Measurements from ENCODE around the gene CARD18.
"Not testable (repeated sequence)": the region's sequence is repeated elsewhere in the genome, so short reads cannot be mapped to it uniquely, and the experiment has no call there.

The CARD18 gene

GRCh38 chr11:105132716-105133511, 6.7 kb downstream of the CARD18 start:
- peak; percentile 24 for DNase-seq (ENCODE audit: low read depth)

DNA sequence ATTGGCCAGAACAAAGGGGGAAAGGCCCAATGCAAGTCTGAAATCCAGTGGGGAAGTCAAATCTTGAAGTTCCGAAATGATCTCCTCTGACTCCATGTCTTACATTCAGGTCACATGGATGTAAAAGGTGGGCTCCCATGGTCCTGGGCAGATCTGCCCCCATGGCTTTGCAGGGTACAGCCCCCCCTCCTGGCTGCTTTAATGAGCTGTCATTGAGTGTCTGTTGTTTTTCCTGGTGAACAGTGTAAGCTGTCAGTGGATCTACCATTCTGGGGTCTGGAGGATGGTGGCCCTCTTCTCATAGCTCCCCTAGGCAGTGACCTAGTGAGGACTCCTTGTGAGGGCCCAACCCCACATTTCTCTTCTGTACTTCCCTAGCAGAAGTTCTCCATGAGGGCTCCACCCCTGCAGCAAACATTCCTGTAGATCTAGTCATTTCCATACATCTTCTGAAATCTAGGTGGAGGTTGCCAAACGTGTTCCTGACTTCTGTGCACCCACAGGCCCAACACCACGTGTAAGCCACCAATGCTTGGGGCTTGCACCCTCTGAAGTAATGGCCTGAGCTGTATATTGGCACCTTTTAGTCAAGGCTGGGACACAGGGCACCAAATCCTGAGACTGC, 9.3 kb downstream of the CARD18 start:
- no peak for DNase-seq (ENCODE audit: low read depth)

- no peak for DNase-seq (ENCODE audit: low read depth)
These were observed 14.8 kb downstream of the CARD18 start for GRCh38 chr11:105124756-105125155.

- DNase-seq (ENCODE audit: low read depth): no peak
These were observed 28.2 kb downstream of the CARD18 start for GRCh38 chr11:105111145-105111944.

GRCh38 chr11:105110688-105111030, 28.9 kb downstream of the CARD18 start:
- DNase-seq (ENCODE audit: low read depth): no peak

DNA sequence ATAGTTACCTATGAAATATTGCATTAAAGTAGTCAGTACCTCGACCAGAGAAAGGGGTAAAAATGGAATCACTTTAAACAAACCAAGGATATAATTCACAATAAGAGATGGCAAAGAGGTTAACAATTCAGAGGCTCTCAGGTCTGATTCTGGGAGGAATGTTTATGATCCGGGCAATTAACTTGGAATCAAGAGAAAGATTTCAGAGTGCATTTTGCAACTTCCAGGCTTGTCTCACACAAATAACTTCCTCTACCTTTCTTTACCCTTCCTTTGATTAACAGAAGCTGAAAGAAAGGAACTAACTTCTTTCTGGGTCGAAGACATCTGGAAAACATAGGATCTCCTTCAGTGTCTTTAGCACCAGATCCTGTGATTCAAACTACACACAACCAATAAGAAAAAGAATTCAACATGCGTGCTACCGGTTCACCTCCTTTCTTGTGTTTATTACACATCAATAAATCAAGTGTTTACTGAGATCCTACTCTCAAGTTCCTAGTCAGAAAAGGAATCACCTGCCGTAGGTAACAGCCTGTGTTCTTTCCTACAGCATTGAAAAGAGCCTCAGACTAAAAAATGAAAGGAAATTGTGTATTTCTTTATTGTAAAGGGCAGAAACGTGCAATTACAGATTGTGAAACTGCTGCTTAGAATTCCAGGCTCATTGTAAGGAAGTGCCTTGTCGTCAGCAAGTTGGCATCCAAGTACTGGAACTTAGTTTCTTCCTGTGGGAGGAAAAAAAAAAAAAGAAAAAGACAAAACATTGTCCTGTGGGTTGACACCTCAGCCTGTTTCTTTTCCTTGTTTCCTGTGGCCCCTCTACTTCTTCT, 29.5 kb downstream of the CARD18 start:
- peak; percentile 22 for DNase-seq (ENCODE audit: low read depth)

DNA sequence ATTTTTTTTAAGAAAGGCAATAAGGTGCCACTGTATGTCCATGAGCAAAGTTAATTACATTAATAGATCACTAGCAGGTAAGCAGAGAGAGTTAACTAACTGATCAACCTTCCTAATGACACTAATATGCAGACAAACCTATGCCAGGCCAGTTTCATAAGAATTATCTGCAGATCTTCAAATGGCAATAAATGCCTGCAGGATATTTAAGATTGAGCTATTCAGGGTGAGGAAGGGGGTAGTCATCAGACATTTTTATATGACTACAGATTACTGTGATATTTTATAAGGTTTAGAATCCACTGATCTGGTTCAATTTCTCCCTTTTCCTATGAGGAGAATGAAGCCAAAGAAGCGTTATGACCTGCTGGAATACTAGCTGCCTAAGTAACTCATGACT, 30.2 kb downstream of the CARD18 start:
- DNase-seq (ENCODE audit: low read depth): no peak

GRCh38 chr11:105108247-105108646, 31.3 kb downstream of the CARD18 start:
- no peak for DNase-seq (ENCODE audit: low read depth)

DNA sequence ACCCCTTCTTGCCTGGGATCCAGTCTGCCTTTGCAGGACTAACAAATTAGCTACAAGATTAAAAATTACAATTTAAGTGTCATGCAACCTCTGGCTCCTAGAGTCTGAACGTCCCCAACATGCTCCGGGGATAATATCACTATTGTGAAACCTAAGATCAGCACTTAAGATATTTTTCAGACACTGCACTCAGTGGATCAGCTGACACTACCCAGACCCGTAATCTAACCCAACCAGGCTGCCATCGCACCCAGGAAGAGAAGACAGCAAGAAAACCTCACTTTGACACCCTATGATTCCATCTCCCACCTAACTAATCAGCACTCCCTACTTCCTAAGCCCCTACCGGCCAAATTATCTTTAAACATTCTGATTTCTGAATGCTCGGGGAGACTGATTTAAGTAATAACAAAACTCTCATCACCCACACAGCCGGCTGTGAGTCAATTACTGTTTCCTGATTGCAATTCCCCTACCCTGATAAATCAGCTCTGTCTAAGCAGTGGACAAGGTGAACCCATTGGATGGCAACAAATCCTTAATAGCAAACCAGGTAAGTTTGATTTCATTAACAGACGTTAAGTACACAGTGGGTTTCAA, 32.2 kb downstream of the CARD18 start:
- not testable (repeated sequence) for DNase-seq (ENCODE audit: low read depth)

DNA sequence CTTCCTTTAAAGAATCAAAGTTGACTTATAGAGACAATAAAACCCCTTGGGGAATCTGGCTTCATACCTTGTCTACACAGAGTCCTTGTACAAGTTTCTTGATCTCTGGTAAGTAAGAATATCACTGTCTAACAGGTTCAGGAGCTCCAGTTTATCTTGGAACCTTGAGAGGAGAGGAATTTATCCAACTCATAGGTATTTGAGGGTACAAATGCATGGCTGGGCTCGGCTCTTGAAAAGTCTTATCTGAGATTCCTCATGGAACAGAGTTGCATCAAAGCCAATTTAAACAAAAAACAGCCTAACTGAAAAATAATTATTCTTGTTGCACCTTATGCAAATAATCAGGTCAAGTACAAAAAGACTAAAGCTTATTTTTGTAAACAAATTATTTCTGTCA, 33.4 kb downstream of the CARD18 start:
- no peak for DNase-seq (ENCODE audit: low read depth)

GRCh38 chr11:105104292-105104691, 35.3 kb downstream of the CARD18 start:
- no peak for DNase-seq (ENCODE audit: low read depth)

DNA sequence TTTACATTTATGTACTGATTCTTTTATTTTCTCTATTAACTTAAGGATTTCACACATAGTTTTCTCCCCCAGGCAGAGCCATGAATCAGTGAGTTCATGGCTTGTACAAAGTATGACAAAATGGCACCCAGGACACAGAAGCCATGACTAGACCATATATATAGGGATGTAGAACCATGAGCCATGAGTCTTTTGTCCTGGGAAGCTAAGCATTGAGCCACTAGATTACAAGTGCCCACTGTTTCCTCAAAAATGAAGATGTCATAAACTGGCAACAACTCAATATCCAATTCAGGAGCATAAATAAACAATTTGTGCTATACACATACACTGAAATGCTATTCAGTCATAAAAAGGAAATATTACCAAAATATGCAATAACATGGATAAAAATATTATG, 36.2 kb downstream of the CARD18 start:
- no peak for DNase-seq (ENCODE audit: low read depth)

DNA sequence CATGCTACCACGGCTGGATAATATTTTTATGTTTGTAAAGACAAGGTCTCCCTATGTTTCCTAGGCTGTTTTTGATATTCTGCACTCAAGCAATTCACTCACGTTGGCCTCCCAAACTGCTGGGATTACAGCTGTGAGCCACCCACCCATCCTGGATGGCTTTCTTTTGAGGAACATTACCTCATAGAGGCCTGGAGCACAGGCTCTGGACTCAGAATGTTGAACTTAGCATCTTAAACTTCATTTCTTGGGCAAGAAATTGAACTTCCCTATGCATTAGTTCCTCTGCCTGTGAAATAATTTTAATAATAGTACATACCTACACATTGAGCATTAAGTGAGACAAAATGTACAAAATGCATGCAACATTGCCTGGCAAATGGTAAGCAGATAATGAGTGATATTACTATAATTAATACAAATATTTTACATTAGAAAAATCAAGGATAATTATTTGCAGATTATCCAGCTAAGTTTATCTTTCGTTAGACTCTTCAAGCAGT, 37.4 kb downstream of the CARD18 start:
- DNase-seq (ENCODE audit: low read depth): not testable (repeated sequence)

GRCh38 chr11:105100981-105101630, 38.5 kb downstream of the CARD18 start:
- DNase-seq (ENCODE audit: low read depth): no peak

DNA sequence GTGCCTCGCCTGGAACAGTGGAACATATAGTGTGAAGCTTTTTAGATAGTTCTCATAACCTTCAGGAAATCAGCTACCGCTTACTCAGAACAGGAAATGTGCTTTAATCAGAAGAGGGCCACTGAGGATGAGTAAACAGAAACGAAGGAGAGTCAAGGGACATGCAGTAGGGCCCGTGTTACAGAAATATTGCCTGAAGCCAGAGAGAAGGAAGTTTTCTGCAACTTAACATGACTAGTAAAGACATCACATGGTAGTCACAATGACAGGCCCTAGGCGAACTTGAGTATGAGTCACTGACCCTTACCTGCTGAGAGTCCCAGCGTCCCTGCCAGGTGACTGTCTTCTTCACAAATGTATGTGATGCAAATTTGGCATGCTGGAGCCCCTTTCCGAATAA, 39.4 kb downstream of the CARD18 start:
- no peak for DNase-seq (ENCODE audit: low read depth)

DNA sequence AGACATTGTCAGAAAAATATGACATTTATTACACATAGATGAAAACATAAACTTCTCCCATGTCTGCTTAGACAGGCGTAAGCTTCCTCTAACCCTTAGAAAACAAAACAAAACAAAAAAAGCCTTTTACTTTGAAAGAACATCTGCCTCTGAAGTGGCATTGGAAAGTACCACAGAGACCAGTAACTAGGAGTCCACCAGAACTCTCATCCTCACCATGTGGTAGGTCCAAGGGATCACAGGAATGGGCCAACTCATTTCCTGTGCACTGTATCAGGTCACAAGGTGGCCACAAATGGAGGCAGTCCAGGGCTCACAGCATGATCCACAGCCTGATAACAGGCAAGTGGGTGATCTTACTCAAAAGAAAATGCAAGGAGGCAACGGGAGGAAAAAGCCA, 40.0 kb downstream of the CARD18 start:
- DNase-seq (ENCODE audit: low read depth): not testable (repeated sequence)

- no peak for DNase-seq (ENCODE audit: low read depth)
These were observed 47.0 kb downstream of the CARD18 start for GRCh38 chr11:105092256-105093239.

Data from GM04504 (cell line).